HG03520 (cell line): Measurements from ENCODE around the gene AEBP1.
A peak's percentile ranks its signal among the peaks of the same experiment; 100 is the strongest.

ENCODE experiments used
- ATAC-seq: cut with Tn5 transposase; IDR thresholded peaks from one replicate; pipeline ENCODE4 v1.9.1; 2021; ENCODE audit warnings: mild to moderate bottlenecking, moderate library complexity; ENCODE audit not compliant: unreplicated experiment

Gene AEBP1

DNA sequence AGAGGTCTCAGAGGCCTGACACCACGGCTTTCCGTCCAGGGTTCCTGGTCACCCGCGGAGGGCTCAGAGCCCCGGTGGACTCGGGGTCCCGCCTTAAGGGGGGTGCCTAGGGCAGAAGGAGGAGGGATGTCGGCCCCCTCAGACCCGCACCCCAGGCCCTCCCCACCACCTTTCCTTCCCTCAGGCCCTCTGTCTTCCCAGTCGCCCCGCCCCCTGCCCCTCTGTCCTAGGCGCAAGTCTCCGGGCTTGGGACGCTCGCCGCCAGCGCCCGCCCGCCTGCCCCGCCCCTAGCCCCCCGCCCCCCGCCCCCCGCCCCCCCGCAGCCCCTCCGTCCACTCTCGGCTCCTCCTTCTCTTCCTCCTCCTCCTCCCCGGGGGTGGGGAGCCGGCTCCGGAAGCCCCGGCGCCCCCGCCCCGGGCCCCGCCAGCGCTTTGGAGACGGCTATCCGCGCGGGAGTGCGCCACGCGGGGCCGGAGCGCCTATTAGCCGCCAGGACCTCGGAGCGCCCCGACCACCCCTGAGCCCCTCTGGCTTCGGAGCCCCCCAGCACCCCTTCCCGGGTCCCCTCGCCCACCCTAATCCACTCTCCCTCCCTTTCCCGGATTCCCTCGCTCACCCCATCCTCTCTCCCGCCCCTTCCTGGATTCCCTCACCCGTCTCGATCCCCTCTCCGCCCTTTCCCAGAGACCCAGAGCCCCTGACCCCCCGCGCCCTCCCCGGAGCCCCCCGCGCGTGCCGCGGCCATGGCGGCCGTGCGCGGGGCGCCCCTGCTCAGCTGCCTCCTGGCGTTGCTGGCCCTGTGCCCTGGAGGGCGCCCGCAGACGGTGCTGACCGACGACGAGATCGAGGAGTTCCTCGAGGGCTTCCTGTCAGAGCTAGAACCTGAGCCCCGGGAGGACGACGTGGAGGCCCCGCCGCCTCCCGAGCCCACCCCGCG is at the start of gene AEBP1:
TSS of gene AEBP1 (plus strand) at position 423 of the 937 bp plus-strand sequence. CDS start at position 744, 321 bp downstream.
- ATAC-seq: no peak

DNA sequence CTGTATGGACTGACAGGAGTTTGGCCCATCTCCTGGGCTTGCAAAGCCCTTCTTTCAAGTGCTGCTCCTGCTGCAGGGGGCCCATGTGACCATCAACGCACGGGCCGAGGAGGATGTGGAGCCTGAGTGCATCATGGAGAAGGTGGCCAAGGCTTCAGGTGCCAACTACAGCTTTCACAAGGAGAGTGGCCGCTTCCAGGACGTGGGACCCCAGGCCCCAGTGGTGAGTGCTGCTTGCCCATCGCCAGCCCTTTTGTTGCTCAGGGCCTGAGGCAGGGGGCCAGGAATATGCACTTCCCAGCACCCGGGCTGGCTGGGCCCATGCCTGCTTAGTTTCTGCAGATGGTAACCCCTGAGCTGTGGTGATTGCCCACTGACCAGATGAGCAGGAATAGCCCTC is 47.5 kb upstream of the AEBP1 start:
- ATAC-seq: no peak

DNA sequence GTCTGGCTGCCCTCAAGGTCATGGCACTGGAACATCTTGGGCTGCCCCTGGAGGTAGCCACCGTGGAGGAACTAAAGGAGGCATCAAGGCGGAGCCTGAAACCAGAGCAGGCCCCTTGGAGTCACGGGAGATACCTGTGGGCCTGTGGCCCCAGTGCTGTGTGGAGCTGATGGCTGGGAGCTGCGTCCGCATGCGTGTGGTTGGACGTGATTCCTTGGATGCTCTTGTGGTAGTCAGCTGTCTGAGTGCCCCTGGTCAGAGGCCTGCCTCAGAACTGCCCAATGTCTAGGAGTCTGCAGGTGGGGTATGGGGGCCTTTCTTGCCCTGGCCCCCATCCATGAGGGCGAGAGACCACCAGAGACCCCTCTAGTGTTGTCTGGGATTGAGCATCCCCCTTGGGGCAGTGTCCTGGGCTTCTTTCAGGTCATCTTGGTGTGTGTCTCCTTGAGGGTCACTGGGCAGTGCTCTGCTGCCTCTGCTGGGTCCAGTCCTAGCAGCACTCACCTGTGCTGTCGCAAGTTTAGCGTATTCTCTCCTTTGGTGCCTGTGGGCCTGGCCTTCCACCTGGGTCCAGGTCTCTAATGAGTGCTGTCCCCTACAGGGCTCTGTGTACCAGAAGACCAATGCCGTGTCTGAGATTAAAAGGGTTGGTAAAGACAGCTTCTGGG is 46.8 kb upstream of the AEBP1 start:
- ATAC-seq: no peak

GRCh38 chr7:44057849-44058758 is 46.0 kb upstream of the AEBP1 start:
- ATAC-seq: no peak

DNA sequence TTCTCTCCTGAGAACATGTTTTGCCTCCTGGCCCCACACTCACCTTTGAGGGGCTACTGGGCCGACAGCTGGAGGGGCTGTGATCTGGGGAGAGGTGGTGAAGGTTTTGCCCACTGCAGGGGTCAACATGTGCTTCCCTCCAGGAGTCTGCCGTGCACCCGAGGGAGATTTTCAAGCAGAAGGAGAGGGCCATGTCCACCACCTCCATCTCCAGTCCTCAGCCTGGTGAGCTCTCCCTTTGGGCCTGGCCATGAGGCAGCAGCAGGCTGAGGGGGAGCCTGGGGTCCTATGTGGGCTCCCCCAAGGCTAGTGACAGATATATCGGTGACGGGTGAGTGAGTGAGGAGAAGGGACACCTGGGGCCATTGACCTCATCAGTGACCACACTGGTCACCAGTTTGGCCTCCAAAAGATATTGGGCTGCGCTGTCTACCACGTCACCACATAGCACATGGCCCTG is 45.4 kb upstream of the AEBP1 start:
- no peak for ATAC-seq

- peak; percentile 69 for ATAC-seq
Observed at GRCh38 chr7:44059219-44060090, 44.7 kb upstream of the AEBP1 start.

DNA sequence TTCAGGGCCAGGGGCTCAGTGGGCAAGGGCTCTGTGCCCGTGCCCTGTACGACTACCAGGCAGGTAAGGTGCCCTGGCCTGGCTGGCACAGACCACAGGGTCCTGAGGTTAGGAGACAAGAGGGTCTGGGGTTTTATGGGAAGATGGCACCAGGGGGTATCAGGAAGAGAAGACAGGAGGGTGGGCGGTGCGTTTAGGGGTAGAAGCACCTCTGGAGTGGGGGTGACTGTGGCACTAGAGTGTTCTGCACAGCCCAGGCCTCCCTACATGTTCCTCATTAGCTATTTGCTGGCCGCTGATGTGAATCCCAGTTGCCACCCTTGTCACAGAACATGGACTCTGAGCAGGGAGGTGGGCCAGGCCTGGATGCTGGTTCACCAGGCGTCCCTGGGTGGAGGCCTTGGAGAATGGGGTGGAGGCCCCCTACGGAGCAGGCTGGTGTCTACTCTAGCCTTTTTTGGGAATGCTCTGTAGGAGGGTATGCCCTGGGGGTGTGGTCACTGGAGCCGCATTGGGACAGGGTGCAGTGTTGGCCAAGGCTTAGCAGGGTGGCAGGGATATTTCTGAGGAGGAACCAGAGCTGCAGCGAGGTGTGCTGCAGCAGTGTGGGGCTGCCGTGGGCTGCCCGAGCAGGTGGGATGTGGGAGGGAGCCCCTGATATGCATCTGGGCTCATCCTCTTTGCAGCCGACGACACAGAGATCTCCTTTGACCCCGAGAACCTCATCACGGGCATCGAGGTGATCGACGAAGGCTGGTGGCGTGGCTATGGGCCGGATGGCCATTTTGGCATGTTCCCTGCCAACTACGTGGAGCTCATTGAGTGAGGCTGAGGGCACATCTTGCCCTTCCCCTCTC is 43.8 kb upstream of the AEBP1 start:
- ATAC-seq: no peak

- no peak for ATAC-seq
Observed at GRCh38 chr7:44060948-44061644, 43.0 kb upstream of the AEBP1 start.

DNA sequence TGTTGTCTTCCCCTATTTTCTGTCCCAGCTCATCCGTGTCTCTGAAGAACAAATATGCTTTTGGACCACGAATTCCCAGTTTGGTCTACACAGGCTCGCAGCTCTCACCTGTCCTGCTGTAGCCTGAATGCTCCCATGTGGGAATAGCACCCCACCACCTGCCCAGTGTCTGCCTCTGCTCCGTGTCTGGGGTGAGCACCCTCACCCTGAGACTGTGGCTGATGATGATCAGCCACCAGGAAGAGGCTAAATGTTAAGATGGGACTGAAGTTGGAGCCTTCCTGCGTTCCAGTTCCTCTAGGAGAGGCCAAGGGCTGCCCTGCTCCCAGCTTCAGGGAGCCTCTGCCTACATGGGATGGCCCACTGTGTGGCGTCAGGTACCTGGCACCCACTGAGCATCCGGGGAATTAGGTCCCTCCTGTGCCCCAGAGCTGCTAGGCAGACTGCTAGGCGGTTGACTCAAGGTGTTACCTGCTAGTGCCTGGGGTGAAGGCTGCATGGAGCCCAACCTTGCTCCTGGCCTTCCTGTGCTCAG is 42.4 kb upstream of the AEBP1 start:
- no peak for ATAC-seq

GRCh38 chr7:44062180-44062902 is 41.8 kb upstream of the AEBP1 start:
- no peak for ATAC-seq

- ATAC-seq: no peak
Observed at GRCh38 chr7:44062903-44063295, 41.2 kb upstream of the AEBP1 start.

GRCh38 chr7:44063547-44063893 is 40.6 kb upstream of the AEBP1 start:
- ATAC-seq: no peak

DNA sequence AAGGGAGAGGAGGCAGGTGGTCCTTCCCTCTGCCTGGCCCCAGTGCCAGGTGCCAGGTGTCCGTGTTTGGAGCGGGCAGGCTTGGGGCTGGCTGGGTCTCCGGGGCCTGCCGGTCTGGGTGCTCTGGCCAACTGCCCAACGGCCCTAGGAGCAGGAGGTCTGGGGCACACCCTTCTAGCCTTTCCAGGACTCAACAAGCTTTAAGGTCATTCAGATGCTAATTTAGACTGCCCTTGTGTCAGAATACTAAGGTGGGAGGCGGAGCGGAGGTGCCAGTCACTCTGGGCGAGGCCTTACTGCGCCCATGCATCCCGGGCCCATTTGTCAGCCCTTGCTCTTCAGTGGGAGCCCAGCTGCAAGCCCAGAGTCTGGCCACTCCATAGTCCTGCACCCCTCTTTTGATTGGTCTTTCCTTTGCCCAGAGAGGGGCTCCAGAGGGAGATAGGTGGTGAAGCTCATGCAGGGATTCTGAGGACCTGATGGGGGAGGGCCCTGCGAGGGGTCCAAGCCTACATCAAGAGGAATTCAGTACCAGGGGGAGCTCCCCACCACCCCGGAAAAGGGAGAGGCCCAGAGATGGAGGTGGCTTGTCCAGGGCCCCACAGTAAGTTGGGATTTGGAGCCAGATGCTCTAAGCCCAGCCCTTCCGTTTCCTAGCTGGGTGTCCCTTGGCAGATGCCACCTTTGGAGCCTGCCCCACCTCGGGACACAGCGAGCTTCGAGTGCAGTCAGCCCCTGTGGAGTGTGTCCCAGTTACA is 40.1 kb upstream of the AEBP1 start:
- no peak for ATAC-seq

DNA sequence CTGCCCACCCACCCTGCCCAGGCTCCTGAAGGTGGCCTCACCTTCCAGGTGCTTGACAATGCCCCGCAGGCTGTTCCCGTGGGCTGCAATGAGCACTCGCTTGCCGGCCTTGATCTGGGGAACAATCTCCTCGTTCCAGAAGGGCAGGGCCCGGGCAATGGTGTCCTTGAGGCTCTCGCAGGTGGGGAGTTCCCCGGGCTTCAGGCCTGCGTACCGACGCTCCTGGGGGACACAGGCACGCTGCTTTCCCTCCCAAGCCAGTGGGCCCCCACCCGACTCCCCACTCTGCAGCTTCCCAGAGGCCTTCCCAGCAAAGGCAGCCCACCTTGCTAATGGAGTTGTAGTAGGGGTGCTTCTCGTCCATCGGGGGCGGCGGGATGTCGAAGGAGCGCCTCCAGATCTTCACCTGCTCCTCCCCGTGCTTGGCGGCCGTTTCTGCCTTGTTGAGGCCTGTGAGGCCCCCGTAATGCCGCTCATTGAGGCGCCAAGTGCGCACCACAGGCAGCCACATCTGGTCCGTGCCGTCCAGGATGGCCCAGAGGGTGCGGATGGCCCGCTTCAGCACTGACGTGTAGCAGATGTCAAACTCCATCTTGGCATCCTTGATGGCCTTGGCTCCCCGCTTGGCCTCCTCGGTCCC is 39.2 kb upstream of the AEBP1 start:
- ATAC-seq: no peak

DNA sequence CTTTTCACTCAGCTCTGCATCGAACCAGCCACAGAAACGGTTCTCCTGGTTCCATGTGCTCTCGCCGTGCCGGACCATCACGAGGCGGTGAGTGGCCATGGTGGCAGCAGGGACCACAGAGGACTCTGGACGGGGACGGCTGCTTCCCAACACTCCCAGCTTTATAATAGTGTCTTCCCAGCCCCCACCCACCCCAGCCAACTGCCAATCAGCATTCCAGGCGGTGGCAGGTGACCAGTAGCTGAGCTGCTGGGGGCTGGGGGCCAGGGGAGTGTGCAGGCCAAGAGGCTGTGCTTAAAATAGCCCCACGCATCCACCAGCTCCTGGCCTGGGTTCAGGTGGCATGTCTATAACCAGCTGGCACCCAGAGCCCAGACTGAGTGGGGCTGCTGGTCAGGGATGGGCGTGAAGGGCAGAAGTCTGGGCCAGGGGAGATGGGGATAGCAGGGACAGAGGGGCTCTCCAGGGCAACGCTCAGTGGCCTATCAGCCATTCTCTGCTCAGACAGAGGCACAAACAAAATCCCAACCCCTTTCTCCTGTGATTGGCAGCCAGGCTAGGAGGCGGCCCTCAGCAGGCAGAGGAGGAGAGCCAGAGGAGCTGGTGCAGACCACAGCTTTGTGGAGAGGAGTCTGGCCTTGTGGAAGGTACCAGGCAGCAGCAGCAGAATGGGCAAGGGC is 38.6 kb upstream of the AEBP1 start, which contains the start of gene PGAM2:
TSS of gene PGAM2 (minus strand) at position 137 of the 680 bp plus-strand sequence. CDS start at position 99, 38 bp downstream.
- no peak for ATAC-seq

GRCh38 chr7:44066111-44066460 is 38.1 kb upstream of the AEBP1 start:
- no peak for ATAC-seq
